Neural crest cell (in vitro differentiated cells): Measurements from ENCODE around the gene SP5. TPM values are rescaled to one million over a fixed set of nuclear protein-coding genes. Genes with fewer than 3 reads are reported as not detected.
A peak's percentile ranks its signal among the peaks of the same experiment; 100 is the strongest.
"Not testable (repeated sequence)": the region's sequence is repeated elsewhere in the genome, so short reads cannot be mapped to it uniquely, and the experiment has no call there.

Experiments used
- DNase-seq: peaks from one replicate; pipeline ENCODE4 v3.0.0; 2021; ENCODE audit warnings: low read depth, mixed read lengths, low spot score
- H3K27ac Mint-ChIP-seq: one replicate; pipeline ENCODE4 v1.8.0; 2021; ENCODE audit warnings: mild to moderate bottlenecking, mixed read lengths; ENCODE audit not compliant: unreplicated experiment
- H3K27me3 Mint-ChIP-seq: 2 replicates; pipeline ENCODE4 v1.8.0; 2021; ENCODE audit warnings: low read depth, mild to moderate bottlenecking, mixed read lengths
- H3K36me3 Mint-ChIP-seq: 2 replicates; pipeline ENCODE4 v1.8.0; 2021; ENCODE audit warnings: low read depth, mild to moderate bottlenecking, mixed read lengths
- H3K4me1 Mint-ChIP-seq: 2 replicates; pipeline ENCODE4 v1.8.0; 2021; ENCODE audit warnings: mixed read lengths
- H3K4me3 Mint-ChIP-seq: one replicate; pipeline ENCODE4 v1.8.0; 2021; ENCODE audit warnings: mild to moderate bottlenecking, mixed read lengths
- H3K9me3 Mint-ChIP-seq: 2 replicates; pipeline ENCODE4 v1.8.0; 2021; ENCODE audit warnings: mixed read lengths
- long read RNA-seq: library from polyadenylated mRNA; unstranded; transcript quantifications from one replicate; pipeline ENCODE4 v2.0.0, GENCODE V29; 2020
- total RNA-seq: library from RNA; stranded (reverse); gene quantifications from 2 replicates; pipeline ENCODE4 v1.2.1, GENCODE V29; 2021
- TF ChIP-seq, protein P1 (sequence below): fragments of 200-600 bp; sonication (generic); conservative IDR thresholded peaks from 2 replicates; pipeline ENCODE4 v1.5.0; 2021; ENCODE audit warnings: antibody characterized with exemption, mild to moderate bottlenecking

SP5 gene
- 3.5 and 6.4 TPM in 2 replicates for total RNA-seq
- long read RNA-seq: 0 reads

- TF ChIP-seq, protein P1, sequence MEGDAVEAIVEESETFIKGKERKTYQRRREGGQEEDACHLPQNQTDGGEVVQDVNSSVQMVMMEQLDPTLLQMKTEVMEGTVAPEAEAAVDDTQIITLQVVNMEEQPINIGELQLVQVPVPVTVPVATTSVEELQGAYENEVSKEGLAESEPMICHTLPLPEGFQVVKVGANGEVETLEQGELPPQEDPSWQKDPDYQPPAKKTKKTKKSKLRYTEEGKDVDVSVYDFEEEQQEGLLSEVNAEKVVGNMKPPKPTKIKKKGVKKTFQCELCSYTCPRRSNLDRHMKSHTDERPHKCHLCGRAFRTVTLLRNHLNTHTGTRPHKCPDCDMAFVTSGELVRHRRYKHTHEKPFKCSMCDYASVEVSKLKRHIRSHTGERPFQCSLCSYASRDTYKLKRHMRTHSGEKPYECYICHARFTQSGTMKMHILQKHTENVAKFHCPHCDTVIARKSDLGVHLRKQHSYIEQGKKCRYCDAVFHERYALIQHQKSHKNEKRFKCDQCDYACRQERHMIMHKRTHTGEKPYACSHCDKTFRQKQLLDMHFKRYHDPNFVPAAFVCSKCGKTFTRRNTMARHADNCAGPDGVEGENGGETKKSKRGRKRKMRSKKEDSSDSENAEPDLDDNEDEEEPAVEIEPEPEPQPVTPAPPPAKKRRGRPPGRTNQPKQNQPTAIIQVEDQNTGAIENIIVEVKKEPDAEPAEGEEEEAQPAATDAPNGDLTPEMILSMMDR: no peak
- H3K27ac Mint-ChIP-seq: peak within 1 kb of the TSS; percentile 19
- H3K4me1 Mint-ChIP-seq: peaks cover 41% of the 10 kb centered on the region
- H3K36me3 Mint-ChIP-seq: peaks cover 2% of the 10 kb centered on the region
- H3K4me3 Mint-ChIP-seq: peak within 1 kb of the TSS; percentile 88
- no peaks in the 10 kb centered on the region for H3K9me3 Mint-ChIP-seq
- peak; percentile 56 for DNase-seq
- peaks cover 93% of the 10 kb centered on the region for H3K27me3 Mint-ChIP-seq
Measured at GRCh38 chr2:170715062-170715931, at the start of gene SP5. Gene SP5, plus strand, starts transcription at chr2:170715337. Its CDS starts 176 bp downstream, at chr2:170715513.

DNA sequence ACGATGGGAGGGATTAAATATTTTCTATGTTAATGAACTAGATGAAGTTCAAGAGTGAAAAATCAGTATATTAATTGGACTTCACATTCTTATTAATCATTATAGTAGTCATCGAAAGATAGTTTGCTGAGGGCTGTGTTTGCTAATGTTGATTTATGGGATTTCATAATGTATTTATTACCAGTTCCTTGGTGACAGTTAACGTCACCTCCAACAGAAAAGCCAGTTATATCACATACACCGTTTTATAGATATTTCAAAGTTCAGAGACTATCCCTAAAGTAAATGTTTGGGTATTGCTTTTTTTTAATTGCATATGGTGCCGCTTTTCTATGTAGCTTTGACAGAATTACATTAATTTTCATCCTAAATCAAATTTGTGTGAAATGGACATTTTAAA, 49.4 kb upstream of the SP5 start:
- Mint-ChIP-seq H3K9me3 (no peaks in the 10 kb centered on the region), H3K4me3 (no peak overlapping the region), H3K27ac (no peak overlapping the region), H3K27me3 (no peaks in the 10 kb centered on the region), H3K36me3 (no peaks in the 10 kb centered on the region), H3K4me1 (no peaks in the 10 kb centered on the region)
- no peak for DNase-seq
- TF ChIP-seq, protein P1: no peak

GRCh38 chr2:170669909-170670308, 45.2 kb upstream of the SP5 start:
- Mint-ChIP-seq H3K9me3 (no peaks in the 10 kb centered on the region), H3K4me1 (peaks cover 8% of the 10 kb centered on the region), H3K4me3 (no peak overlapping the region), H3K27ac (no peak overlapping the region), H3K27me3 (no peaks in the 10 kb centered on the region), H3K36me3 (no peaks in the 10 kb centered on the region)
- DNase-seq: no peak
- TF ChIP-seq, protein P1: no peak

DNA sequence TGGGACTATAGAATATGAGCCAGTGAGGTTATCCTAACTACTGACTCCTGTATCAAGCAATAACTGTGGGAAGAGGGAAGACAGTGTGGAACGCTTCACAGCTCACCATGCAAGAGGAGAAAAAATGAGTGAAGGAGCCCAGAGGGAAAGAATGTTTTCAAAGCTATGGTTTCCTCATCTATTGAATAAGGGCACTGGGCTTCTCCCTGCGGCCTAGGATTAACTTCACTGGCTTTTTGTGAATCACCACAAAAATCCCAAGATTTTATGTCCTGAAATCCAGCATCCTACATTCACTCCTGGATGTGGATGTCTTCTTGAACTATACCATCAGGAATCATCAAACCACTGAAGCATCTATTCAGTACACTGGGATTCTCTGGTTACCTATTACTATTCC, 44.5 kb upstream of the SP5 start:
- no peak for DNase-seq
- TF ChIP-seq, protein P1: no peak
- Mint-ChIP-seq H3K4me1 (peaks cover 8% of the 10 kb centered on the region), H3K27me3 (no peaks in the 10 kb centered on the region), H3K27ac (no peak overlapping the region), H3K4me3 (no peak overlapping the region), H3K36me3 (no peaks in the 10 kb centered on the region), H3K9me3 (no peaks in the 10 kb centered on the region)

DNA sequence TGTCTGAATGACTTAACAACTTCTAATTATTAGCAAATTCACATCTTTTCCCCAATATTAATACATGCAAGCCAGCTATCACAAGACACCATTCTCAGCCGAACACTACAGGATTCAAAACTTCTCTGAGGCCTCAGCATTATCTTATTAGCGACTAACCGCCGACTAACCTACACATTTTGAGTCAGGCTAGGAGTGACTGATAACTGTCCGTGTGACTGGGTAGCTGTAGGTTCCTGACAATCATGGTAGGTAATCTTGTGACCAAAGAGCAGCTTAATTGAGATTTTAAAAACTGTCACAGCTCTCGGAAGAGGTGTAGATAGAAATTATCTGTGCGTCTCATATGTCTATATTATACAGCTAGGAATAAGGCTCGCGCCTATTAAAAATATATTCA, 44.1 kb upstream of the SP5 start:
- Mint-ChIP-seq H3K36me3 (no peaks in the 10 kb centered on the region), H3K9me3 (no peaks in the 10 kb centered on the region), H3K4me1 (peaks cover 8% of the 10 kb centered on the region), H3K4me3 (no peak overlapping the region), H3K27me3 (no peaks in the 10 kb centered on the region), H3K27ac (no peak overlapping the region)
- TF ChIP-seq, protein P1: no peak
- DNase-seq: no peak

- not testable (repeated sequence) for H3K9me3 Mint-ChIP-seq, DNase-seq, H3K4me3 Mint-ChIP-seq, H3K27ac Mint-ChIP-seq, H3K27me3 Mint-ChIP-seq, H3K36me3 Mint-ChIP-seq
- H3K4me1 Mint-ChIP-seq: peaks cover 16% of the 10 kb centered on the region
Measured at GRCh38 chr2:170674282-170674681, 40.9 kb upstream of the SP5 start.
